CD4-positive, alpha-beta T cell treated with Interleukin-12 subunit alpha and Interleukin-12 subunit beta, for 1 hour (primary cell): ENCODE measurements around the gene CYBC1.
A peak's percentile ranks its signal among the peaks of the same experiment; 100 is the strongest.

ENCODE experiments used
- DNase-seq: peaks from one replicate; pipeline ENCODE4 v3.0.0-alpha.2; 2020

Gene CYBC1

GRCh38 chr17:82446124-82446523 lies 4.4 kb downstream of the CYBC1 start:
- DNase-seq: no peak

- DNase-seq: no peak
Observed at GRCh38 chr17:82445542-82445941, 5.0 kb downstream of the CYBC1 start.

- no peak for DNase-seq
Observed at GRCh38 chr17:82444941-82445521, 5.5 kb downstream of the CYBC1 start.

- no peak for DNase-seq
Observed at GRCh38 chr17:82444284-82444893, 6.2 kb downstream of the CYBC1 start.

GRCh38 chr17:82443465-82444283 lies 6.9 kb downstream of the CYBC1 start:
- no peak for DNase-seq

GRCh38 chr17:82442643-82443464 lies 7.7 kb downstream of the CYBC1 start:
- no peak for DNase-seq

- no peak for DNase-seq
Observed at GRCh38 chr17:82441691-82442487, 8.7 kb downstream of the CYBC1 start.

- no peak for DNase-seq
Observed at GRCh38 chr17:82440991-82441627, 9.4 kb downstream of the CYBC1 start.

GRCh38 chr17:82440469-82440981 lies 10.0 kb downstream of the CYBC1 start:
- DNase-seq: no peak

- DNase-seq: no peak
Observed at GRCh38 chr17:82439829-82440365, 10.7 kb downstream of the CYBC1 start.

- no peak for DNase-seq
Observed at GRCh38 chr17:82439194-82439828, 11.2 kb downstream of the CYBC1 start.

- no peak for DNase-seq
Observed at GRCh38 chr17:82438401-82439193, 12.0 kb downstream of the CYBC1 start.

- no peak for DNase-seq
Observed at GRCh38 chr17:82437325-82437668, 13.3 kb downstream of the CYBC1 start.

GRCh38 chr17:82436601-82437324 lies 13.8 kb downstream of the CYBC1 start:
- DNase-seq: no peak

- no peak for DNase-seq
Observed at GRCh38 chr17:82435601-82436583, 14.7 kb downstream of the CYBC1 start.

GRCh38 chr17:82435103-82435502 lies 15.4 kb downstream of the CYBC1 start:
- no peak for DNase-seq

- peak; percentile 39 for DNase-seq
Observed at GRCh38 chr17:82434216-82434565, 16.4 kb downstream of the CYBC1 start.

- no peak for DNase-seq
Observed at GRCh38 chr17:82433560-82434215, 16.9 kb downstream of the CYBC1 start.
